Pancreas (tissue), 10 donors: ENCODE data around the gene SLC25A27. TPM values are rescaled to one million over a fixed set of nuclear protein-coding genes. Genes with fewer than 3 reads are reported as not detected.

ENCODE experiments used
- ATAC-seq, 4 donors: fragments of 200-7000 bp; cut with Tn5 transposase; one replicate each; pipeline versions ENCODE4 v1.8.0 to v1.9.1; 2020; ENCODE audit warnings: mild to moderate bottlenecking in 4 of 4, moderate library complexity in 4 of 4
- DNase-seq, 6 donors: peaks; one replicate each; pipeline ENCODE4 v3.0.0-alpha.2; 2020
- FAIRE-seq: peaks from 2 replicates; lab custom pipeline; 2012; peaks lifted over from hg19 to GRCh38; lab: Jason Lieb, UNC
- H3K27ac ChIP-seq, 4 donors: fragments of 200-600 bp; sonication (generic); 1 replicate in 3 of 4; 2 replicates in 1 of 4; pipeline versions ENCODE4 v1.5.0 to v1.8.0; 2020
- H3K27me3 ChIP-seq, 4 donors: fragments of 200-600 bp; one replicate each; pipeline ENCODE4 v1.8.0; 2021
- H3K36me3 ChIP-seq, 3 donors: fragments of 200-600 bp; sonication (generic) in 1 of 3; one replicate each; pipeline versions ENCODE4 v1.5.0 to v1.8.0; 2020 to 2021
- H3K4me1 ChIP-seq, 3 donors: fragments of 200-600 bp; one replicate each; pipeline ENCODE4 v1.8.0; 2021
- H3K4me3 ChIP-seq, 4 donors: fragments of 200-600 bp; sonication (generic) in 2 of 4; one replicate each; pipeline versions ENCODE4 v1.5.0 to v1.8.0; 2020 to 2021
- H3K9me3 ChIP-seq, 4 donors: fragments of 200-600 bp; one replicate each; pipeline ENCODE4 v1.8.0; 2021
- WGBS, 2 donors: extraction: QIAGEN DNeasy Blood & Tissue Kit; methylation state at CpG; one replicate each; pipeline ENCODE4 v1.1.7; 2013; 5-methylcytosine and 5-hydroxymethylcytosine counted together
- intact Hi-C, 3 donors: fragments of 100-400 bp; cut with DNase I; formaldehyde crosslinking; loops; one replicate each; pipeline versions ENCODE4 v1.11.1 to v1.14.2; 2022
- polyA plus RNA-seq, 2 donors: library from polyadenylated mRNA; stranded (reverse); fragments of 200-250 nt; gene quantifications; one replicate each; pipeline ENCODE4 v1.2.3, GENCODE V29; 2013
- total RNA-seq, 6 donors: library from RNA; stranded (reverse); fragmentation: NEBNext Ultra II Directional in 4 of 6; extraction: Animal tissue kit (Norgen Biotek cat#: 25700) in 4 of 6; gene quantifications; one replicate each; pipeline versions ENCODE4 v1.2.1 to v1.2.4, GENCODE V29; 2021 to 2023
- TF ChIP-seq, protein P1 (sequence below), 4 donors: fragments of 200-600 bp; sonication (generic) in 3 of 4; IDR thresholded peaks; one replicate each; pipeline versions ENCODE4 v1.5.0 to v1.8.0; 2021; ENCODE audit warnings: antibody characterized with exemption in 4 of 4
- donor health status: healthy with polysubstance abuse.
- donor health status: DM: no; HTN: no; CAD: no; lungs with moderate emphysema.
- donor health status: DM: no; HTN: no; CAD: no.
- donor health status: control.
- donor health status: control.
- donor health status: Bipolar disorder and iron deficiency.
- donor health status: DM: yes; HTN: yes; CAD: no.
- donor health status: DM: no; HTN: no; CAD: no.
- donor health status: DM: no; HTN: no; CAD: no.
- donor health status: DM: yes; HTN: yes; CAD: no.

SLC25A27 gene
- total and polyA plus RNA-seq, 8 donors = 3.3 to 63.2 (median 10.9) TPM

DNA sequence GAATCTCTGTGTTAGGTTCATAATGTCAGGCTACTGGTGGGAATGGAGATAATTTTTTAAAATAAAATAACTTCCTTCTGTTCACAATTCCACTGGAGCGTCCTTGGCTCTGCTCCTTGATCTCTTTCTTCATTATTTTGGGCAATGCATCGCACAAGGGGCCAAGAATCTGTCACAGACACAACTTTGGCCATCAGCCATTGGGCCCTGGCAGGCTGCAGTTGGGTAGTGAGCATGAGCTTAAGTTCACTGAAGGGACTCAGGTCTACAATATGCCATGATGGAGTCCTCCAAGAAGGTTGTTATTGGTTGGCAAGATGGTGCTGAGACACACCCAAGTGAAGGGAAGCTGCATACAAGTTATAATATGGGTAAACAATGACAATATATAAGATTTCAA lies 40.1 kb upstream of the SLC25A27 start:
- DNase-seq = no peak
- intact Hi-C loops = no loop called here
- 20 to 22% methylated on average over 2 of the region's 2 CpGs for WGBS, 2 donors
- H3K9me3 ChIP-seq = no peaks in the 10 kb centered on the region
- H3K4me3 ChIP-seq = no peak overlapping the region
- no peak for FAIRE-seq
- no peaks in the 10 kb centered on the region for H3K4me1 ChIP-seq
- ATAC-seq = no peak
- no peak overlapping the region for H3K27ac ChIP-seq
- no peaks in the 10 kb centered on the region for H3K27me3 ChIP-seq
- H3K36me3 ChIP-seq = no peaks in the 10 kb centered on the region
- TF ChIP-seq, protein P1, sequence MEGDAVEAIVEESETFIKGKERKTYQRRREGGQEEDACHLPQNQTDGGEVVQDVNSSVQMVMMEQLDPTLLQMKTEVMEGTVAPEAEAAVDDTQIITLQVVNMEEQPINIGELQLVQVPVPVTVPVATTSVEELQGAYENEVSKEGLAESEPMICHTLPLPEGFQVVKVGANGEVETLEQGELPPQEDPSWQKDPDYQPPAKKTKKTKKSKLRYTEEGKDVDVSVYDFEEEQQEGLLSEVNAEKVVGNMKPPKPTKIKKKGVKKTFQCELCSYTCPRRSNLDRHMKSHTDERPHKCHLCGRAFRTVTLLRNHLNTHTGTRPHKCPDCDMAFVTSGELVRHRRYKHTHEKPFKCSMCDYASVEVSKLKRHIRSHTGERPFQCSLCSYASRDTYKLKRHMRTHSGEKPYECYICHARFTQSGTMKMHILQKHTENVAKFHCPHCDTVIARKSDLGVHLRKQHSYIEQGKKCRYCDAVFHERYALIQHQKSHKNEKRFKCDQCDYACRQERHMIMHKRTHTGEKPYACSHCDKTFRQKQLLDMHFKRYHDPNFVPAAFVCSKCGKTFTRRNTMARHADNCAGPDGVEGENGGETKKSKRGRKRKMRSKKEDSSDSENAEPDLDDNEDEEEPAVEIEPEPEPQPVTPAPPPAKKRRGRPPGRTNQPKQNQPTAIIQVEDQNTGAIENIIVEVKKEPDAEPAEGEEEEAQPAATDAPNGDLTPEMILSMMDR (IDR thresholded peaks at IDR 0.05) = no peak

DNA sequence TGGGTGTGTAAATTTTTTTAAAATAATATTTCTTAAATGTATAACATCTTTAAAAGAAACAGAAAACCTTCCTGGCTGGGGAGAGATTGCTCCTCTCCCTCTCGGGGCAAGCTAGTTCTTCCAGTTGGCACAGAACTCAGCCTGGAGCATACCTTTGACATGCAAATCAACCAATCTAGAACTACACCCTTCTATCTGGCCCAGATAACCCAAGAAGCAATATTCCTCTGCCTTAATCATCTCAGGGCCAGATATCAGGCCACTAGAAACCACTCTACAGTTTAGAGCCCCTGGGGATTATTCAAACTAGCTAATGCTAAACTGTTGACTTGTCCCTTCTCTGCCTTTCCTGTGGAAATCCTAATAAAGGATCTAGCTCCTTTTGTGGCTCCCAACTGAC lies 34.0 kb upstream of the SLC25A27 start:
- Histone ChIP-seq H3K36me3 (no peaks in the 10 kb centered on the region), H3K9me3 (no peaks in the 10 kb centered on the region), H3K27me3 (no peaks in the 10 kb centered on the region), H3K4me1 (no peaks in the 10 kb centered on the region), H3K27ac (no peak overlapping the region), H3K4me3 (no peak overlapping the region)
- ATAC-seq (no peak), FAIRE-seq (no peak), DNase-seq (no peak)
- 88 to 91% methylated on average over 1 of the region's 1 CpG for WGBS, 2 donors
- TF ChIP-seq, protein P1 (IDR thresholded peaks at IDR 0.05) = no peak
- intact Hi-C loops = no loop called here

DNA sequence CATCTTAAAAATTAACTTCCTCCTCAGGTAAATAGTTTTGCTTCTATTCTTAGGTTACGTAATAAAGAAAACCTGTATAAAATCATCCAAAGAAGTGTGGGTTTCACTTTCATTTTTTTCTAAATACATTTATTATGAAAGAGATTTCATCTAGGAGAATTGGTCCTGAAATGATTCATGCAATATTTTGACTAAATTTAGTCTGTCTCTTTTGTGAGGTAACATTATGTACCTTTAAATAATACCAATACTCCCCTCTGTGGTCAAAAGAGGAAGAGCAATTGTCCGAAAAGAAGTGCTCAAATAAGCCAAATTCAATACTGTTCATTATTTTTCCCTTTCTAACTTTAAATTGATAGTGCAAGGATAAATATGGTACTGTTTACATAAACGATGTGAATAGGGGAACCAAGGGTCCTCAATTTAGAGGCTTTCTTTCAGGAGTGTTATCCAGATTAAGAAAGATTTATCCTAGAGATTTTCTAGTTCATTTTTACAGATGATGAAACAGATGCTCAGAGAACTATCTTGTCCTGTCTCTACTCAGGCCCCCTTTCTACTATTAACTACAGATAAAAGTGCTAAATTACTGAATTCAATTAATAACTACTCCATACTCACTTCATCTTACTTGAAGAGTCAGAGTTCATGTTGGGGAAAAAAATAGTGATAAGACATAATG lies 26.4 kb upstream of the SLC25A27 start:
- Histone ChIP-seq H3K4me3 (no peak overlapping the region), H3K36me3 (no peaks in the 10 kb centered on the region), H3K4me1 (no peaks in the 10 kb centered on the region), H3K27me3 (no peaks in the 10 kb centered on the region), H3K27ac (no peak overlapping the region), H3K9me3 (no peaks in the 10 kb centered on the region)
- 20 to 24% methylated on average over 3 of the region's 3 CpGs for WGBS, 2 donors
- intact Hi-C loops = loop anchor here in 1 of 3 donors (10.0 kb wide), 1 partner anchor 202 kb away; no protein-coding TSS in a partner anchor
- FAIRE-seq (peak; percentile 83), ATAC-seq (peak in 3 of 4 donors; percentile 74 to 79 (median 77)), DNase-seq (no peak)
- TF ChIP-seq, protein P1 (IDR thresholded peaks at IDR 0.05) = peak; percentile 5 to 46 (median 30)

DNA sequence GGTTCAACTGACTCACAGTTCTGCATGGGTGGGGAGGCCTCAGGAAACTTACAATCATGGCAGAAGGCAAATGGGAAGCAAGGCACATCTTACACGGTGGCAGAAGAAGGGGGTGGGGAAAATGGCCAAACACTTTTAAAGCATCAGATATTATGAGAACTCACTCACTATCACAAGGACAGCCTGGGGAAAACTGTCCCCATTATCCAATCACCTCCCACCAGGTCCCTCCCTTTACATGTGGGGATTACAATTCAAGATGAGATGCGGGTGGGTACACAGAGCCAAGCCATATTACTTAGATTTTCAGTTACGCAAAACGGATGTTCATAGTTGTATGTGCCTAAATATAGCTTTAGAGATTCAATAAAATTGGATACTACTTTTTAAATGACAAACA lies 25.8 kb upstream of the SLC25A27 start:
- intact Hi-C loops = loop anchor here in 1 of 3 donors (10.0 kb wide), 1 partner anchor 202 kb away; no protein-coding TSS in a partner anchor
- ATAC-seq (no peak), DNase-seq (no peak), FAIRE-seq (no peak)
- no peaks in the 10 kb centered on the region for H3K4me1 ChIP-seq
- WGBS, 2 donors = 83 to 95% methylated on average over 4 of the region's 4 CpGs
- no peaks in the 10 kb centered on the region for H3K27me3 ChIP-seq
- no peak overlapping the region for H3K27ac ChIP-seq
- TF ChIP-seq, protein P1 (IDR thresholded peaks at IDR 0.05) = no peak
- no peaks in the 10 kb centered on the region for H3K9me3 ChIP-seq
- no peak overlapping the region for H3K4me3 ChIP-seq
- no peaks in the 10 kb centered on the region for H3K36me3 ChIP-seq

DNA sequence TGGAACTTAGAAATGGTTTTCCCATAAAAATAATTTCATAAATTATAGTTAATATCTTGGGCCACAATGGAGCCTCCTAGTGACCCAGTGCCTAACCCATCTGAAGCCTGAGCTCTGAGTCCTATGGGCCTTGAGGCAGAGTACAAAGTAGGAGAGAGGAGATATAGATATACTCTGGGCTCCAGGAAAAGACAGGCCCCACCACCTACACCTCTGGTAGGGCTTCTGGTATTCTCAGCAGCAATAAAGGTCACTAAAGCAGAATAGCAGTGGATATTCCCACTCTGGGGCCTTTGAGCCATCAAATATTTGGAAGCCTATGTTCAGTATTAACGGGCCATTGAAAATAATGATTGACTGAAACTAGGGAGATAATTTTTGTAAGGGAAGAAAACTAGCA lies 24.3 kb upstream of the SLC25A27 start:
- TF ChIP-seq, protein P1 (IDR thresholded peaks at IDR 0.05) = no peak
- Histone ChIP-seq H3K4me1 (no peaks in the 10 kb centered on the region), H3K36me3 (no peaks in the 10 kb centered on the region), H3K9me3 (no peaks in the 10 kb centered on the region), H3K4me3 (no peak overlapping the region), H3K27me3 (no peaks in the 10 kb centered on the region), H3K27ac (no peak overlapping the region)
- WGBS, 2 donors = 66 to 74% methylated on average over 1 of the region's 1 CpG
- intact Hi-C loops = loop anchor here in 1 of 3 donors (10.0 kb wide), 1 partner anchor 204 kb away; no protein-coding TSS in a partner anchor
- DNase-seq (no peak), FAIRE-seq (no peak), ATAC-seq (no peak)
